Head of caudate nucleus (tissue), 42 donors: ENCODE data around the gene MDM1.

Experiments
- DNase-seq, 42 donors: peaks; one replicate each; pipeline versions ENCODE4 v3.0.0 to v3.0.0-alpha.2; 2020 to 2021; ENCODE audit warnings: mixed read lengths in 7 of 42
- intact Hi-C: fragments of 100-400 bp; cut with DNase I; formaldehyde crosslinking; loops from one replicate; pipeline ENCODE4 v1.15.0; 2022

Gene MDM1

GRCh38 chr12:68286396-68286795 is 45.8 kb downstream of the MDM1 start:
- intact Hi-C loops, result no loop called here
- DNase-seq, result no peak

- no peak for DNase-seq
- intact Hi-C loops, result no loop called here
These were observed 46.6 kb downstream of the MDM1 start for GRCh38 chr12:68285541-68285940.

- DNase-seq, result no peak
- intact Hi-C loops, result no loop called here
These were observed 50.7 kb downstream of the MDM1 start for GRCh38 chr12:68281322-68282077.

- intact Hi-C loops, result no loop called here
- no peak for DNase-seq
These were observed 51.9 kb downstream of the MDM1 start for GRCh38 chr12:68280240-68280639.

GRCh38 chr12:68279227-68280054 is 52.7 kb downstream of the MDM1 start:
- intact Hi-C loops, result no loop called here
- DNase-seq, result no peak

DNA sequence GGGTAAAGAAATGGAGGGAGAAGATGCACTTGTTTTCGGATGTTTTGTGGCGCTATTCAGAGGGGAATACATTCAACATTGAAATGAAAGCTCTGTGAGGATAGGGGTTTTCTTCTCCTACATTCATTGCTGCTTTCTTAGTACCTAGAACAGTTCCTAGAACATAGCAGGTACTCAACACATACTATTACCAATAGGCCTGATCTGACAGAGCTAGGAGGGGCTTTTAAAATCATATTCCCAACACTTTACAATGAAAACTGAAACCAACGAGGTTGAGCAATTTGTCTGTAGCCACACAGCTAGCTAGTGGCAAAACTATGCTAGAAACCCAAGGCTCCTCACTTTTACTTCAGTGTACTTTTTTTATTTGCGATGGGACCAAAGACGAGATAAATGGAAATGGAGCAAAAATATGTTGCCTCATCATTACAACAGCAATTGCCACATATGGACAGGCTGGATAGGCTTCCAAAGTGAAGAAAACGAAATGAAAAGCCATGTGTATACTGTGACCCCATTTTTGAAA is 55.7 kb downstream of the MDM1 start:
- intact Hi-C loops, result no loop called here
- DNase-seq, result no peak

GRCh38 chr12:68272732-68273131 is 59.4 kb downstream of the MDM1 start:
- DNase-seq, result no peak
- intact Hi-C loops, result no loop called here

- intact Hi-C loops, result no loop called here
- no peak for DNase-seq
These were observed 60.8 kb downstream of the MDM1 start for GRCh38 chr12:68271346-68271745.

- intact Hi-C loops, result no loop called here
- DNase-seq, result no peak
These were observed 61.8 kb downstream of the MDM1 start for GRCh38 chr12:68270358-68270757.

- intact Hi-C loops, result no loop called here
- DNase-seq, result no peak
These were observed 62.4 kb downstream of the MDM1 start for GRCh38 chr12:68269779-68270178.

DNA sequence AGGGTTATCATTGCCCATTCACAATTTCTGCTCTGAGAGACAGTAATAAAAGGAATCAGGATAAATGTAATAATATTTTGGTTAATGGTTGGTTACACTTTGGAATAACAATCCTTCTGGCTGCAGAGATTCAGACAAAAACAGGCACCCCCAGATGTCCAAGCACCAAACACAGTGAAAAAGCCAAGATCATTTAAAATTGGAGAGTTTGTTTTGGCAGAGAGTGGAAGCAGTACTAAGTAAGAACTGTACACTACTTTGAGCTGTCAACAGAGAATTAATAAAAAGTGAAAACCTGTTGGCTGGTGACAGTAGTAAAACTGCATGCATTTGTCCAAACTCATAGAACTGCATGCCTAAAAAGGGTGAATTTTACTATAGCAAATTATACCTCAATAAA is 63.2 kb downstream of the MDM1 start:
- no peak for DNase-seq
- intact Hi-C loops, result no loop called here

- intact Hi-C loops, result no loop called here
- no peak for DNase-seq
These were observed 64.2 kb downstream of the MDM1 start for GRCh38 chr12:68267892-68268396.

GRCh38 chr12:68264857-68265256 is 67.3 kb downstream of the MDM1 start:
- intact Hi-C loops, result no loop called here
- no peak for DNase-seq

- DNase-seq, result no peak
- intact Hi-C loops, result no loop called here
These were observed 67.9 kb downstream of the MDM1 start for GRCh38 chr12:68264158-68264855.

GRCh38 chr12:68263366-68263765 is 68.8 kb downstream of the MDM1 start:
- DNase-seq, result no peak
- intact Hi-C loops, result no loop called here

GRCh38 chr12:68261896-68262295 is 70.3 kb downstream of the MDM1 start:
- intact Hi-C loops, result no loop called here
- no peak for DNase-seq

GRCh38 chr12:68260153-68260552 is 72.0 kb downstream of the MDM1 start:
- intact Hi-C loops, result no loop called here
- no peak for DNase-seq

- DNase-seq, result no peak
- intact Hi-C loops, result no loop called here
These were observed 72.7 kb downstream of the MDM1 start for GRCh38 chr12:68259318-68259940.

GRCh38 chr12:68253504-68253903 is 78.7 kb downstream of the MDM1 start, which contains the start of gene IL22:
IL22 (minus strand) TSS chr12:68253604; CDS start chr12:68253448, 156 bp downstream.
- intact Hi-C loops, result no loop called here
- DNase-seq, result no peak
